HepG2 (cell line): Measurements from ENCODE around the gene EPHX1. TPM values are rescaled to one million over a fixed set of nuclear protein-coding genes. Genes with fewer than 3 reads are reported as not detected.

Source experiments
- ARNT ChIP-seq: fragments of 450-650 bp; IDR thresholded peaks from 2 replicates; pipeline ENCODE4 v1.6.1; 2017
- ERF ChIP-seq: IDR thresholded peaks from 2 replicates; pipeline ENCODE4 v1.6.1; 2018; ENCODE audit warnings: missing biosample characterization, missing genetic modification reagents
- ETS1 ChIP-seq: sonication (generic); formaldehyde crosslinking; IDR thresholded peaks from 2 replicates; pipeline ENCODE4 v1.4.0; 2020; ENCODE audit warnings: missing genetic modification reagents
- HINFP ChIP-seq: sonication (generic); formaldehyde crosslinking; IDR thresholded peaks from 2 replicates; pipeline ENCODE4 v1.4.0; 2020; ENCODE audit warnings: low read depth, mild to moderate bottlenecking, missing genetic modification reagents
- HMG20A ChIP-seq: IDR thresholded peaks from 2 replicates; pipeline ENCODE4 v1.6.1; 2016; ENCODE audit warnings: borderline replicate concordance
- HNRNPLL ChIP-seq: fragments of 200-400 bp; formaldehyde crosslinking; IDR thresholded peaks from 2 replicates; pipeline ENCODE4 v1.6.1; 2017; ENCODE audit warnings: mild to moderate bottlenecking, low read depth, low read length; ENCODE audit not compliant: poor library complexity, severe bottlenecking
- HOXD1 ChIP-seq: sonication (generic); formaldehyde crosslinking; IDR thresholded peaks from 2 replicates; pipeline ENCODE4 v1.5.0; 2020; ENCODE audit warnings: missing genetic modification reagents
- KMT2A ChIP-seq: sonication (generic); formaldehyde crosslinking; IDR thresholded peaks from 2 replicates; pipeline ENCODE4 v1.4.0; 2020; ENCODE audit warnings: missing genetic modification reagents
- MTA1 ChIP-seq: sonication (generic); formaldehyde crosslinking; IDR thresholded peaks from 2 replicates; pipeline ENCODE4 v1.4.0; 2020; ENCODE audit warnings: missing genetic modification reagents, mild to moderate bottlenecking, borderline replicate concordance
- PHF21A ChIP-seq: sonication (generic); formaldehyde crosslinking; IDR thresholded peaks from 2 replicates; pipeline ENCODE4 v1.5.0; 2020; ENCODE audit warnings: mild to moderate bottlenecking, missing genetic modification reagents
- PITX1 ChIP-seq: sonication (generic); formaldehyde crosslinking; IDR thresholded peaks from 2 replicates; pipeline ENCODE4 v1.5.1; 2020; ENCODE audit warnings: mild to moderate bottlenecking, missing genetic modification reagents
- RAD21 ChIP-seq: fragments of 450-650 bp; formaldehyde crosslinking; IDR thresholded peaks from 2 replicates; pipeline ENCODE4 v1.5.0; 2020; ENCODE audit warnings: mild to moderate bottlenecking
- ZBTB42 ChIP-seq: sonication (generic); formaldehyde crosslinking; IDR thresholded peaks from 2 replicates; pipeline ENCODE4 v1.5.0; 2020; ENCODE audit warnings: mild to moderate bottlenecking, missing genetic modification reagents
- ZNF138 ChIP-seq: sonication (generic); formaldehyde crosslinking; IDR thresholded peaks from 2 replicates; pipeline ENCODE4 v1.5.0; 2020; ENCODE audit warnings: mild to moderate bottlenecking, low read depth, missing genetic modification reagents
- ZNF446 ChIP-seq: sonication (generic); formaldehyde crosslinking; IDR thresholded peaks from 2 replicates; pipeline ENCODE4 v1.5.0; 2020; ENCODE audit warnings: mild to moderate bottlenecking, missing genetic modification reagents
- ZNF546 ChIP-seq: sonication (generic); formaldehyde crosslinking; conservative IDR thresholded peaks from 2 replicates; pipeline ENCODE4 v1.8.1; 2023; ENCODE audit warnings: mild to moderate bottlenecking, missing genetic modification reagents
- ZNF557 ChIP-seq: sonication (generic); formaldehyde crosslinking; IDR thresholded peaks from 2 replicates; pipeline ENCODE4 v1.4.0; 2020; ENCODE audit warnings: missing genetic modification reagents
- ZNF605 ChIP-seq: sonication (generic); formaldehyde crosslinking; IDR thresholded peaks from 2 replicates; pipeline ENCODE4 v1.8.0; 2022; ENCODE audit warnings: mild to moderate bottlenecking, missing genetic modification reagents
- ZNF619 ChIP-seq: sonication (generic); formaldehyde crosslinking; IDR thresholded peaks from 2 replicates; pipeline ENCODE4 v1.4.0; 2020; ENCODE audit warnings: mild to moderate bottlenecking, missing genetic modification reagents
- ZNF747 ChIP-seq: sonication (generic); formaldehyde crosslinking; IDR thresholded peaks from 2 replicates; pipeline ENCODE4 v1.8.1; 2023; ENCODE audit warnings: missing genetic modification reagents, mild to moderate bottlenecking, borderline replicate concordance
- polyA plus RNA-seq, 8 experiments: library from polyadenylated mRNA; depleted of rRNA in 3 of 8; stranded (reverse) in 7 of 8; unstranded in 1 of 8; fragments of >200 nt; fragmentation: Illumina TruSeq in 4 of 8; extraction: Trizol in 4 of 8; gene quantifications; 2 replicates each; pipeline versions ENCODE4 v1.2.1 to v1.2.3, GENCODE V29; 2011 to 2016; ENCODE audit warnings: low read depth in 4 of 8, missing spikeins in 1 of 8, mixed read lengths in 1 of 8; ENCODE audit not compliant: insufficient read depth in 1 of 8
- total RNA-seq, 5 experiments: library from RNA; depleted of rRNA; stranded (reverse); fragments of >200 nt; fragmentation: Illumina TruSeq; extraction: Trizol; gene quantifications; 2 replicates each; pipeline ENCODE4 v1.2.3, GENCODE V29; 2016; ENCODE audit warnings: low read depth in 1 of 5
- TF ChIP-seq, protein P1 (sequence below): IDR thresholded peaks from 2 replicates; pipeline ENCODE4 v1.6.1; 2012; ENCODE audit warnings: inconsistent platforms
- TF ChIP-seq, protein P2 (sequence below): sonication (generic); formaldehyde crosslinking; IDR thresholded peaks from 2 replicates; pipeline ENCODE4 v1.5.0; 2020; ENCODE audit warnings: mild to moderate bottlenecking, missing genetic modification reagents
- TF ChIP-seq, protein P3 (sequence below): sonication (generic); formaldehyde crosslinking; IDR thresholded peaks from 2 replicates; pipeline ENCODE4 v1.5.0; 2020; ENCODE audit warnings: missing genetic modification reagents
- TF ChIP-seq, protein P4 (sequence below): sonication (generic); formaldehyde crosslinking; IDR thresholded peaks from 2 replicates; pipeline ENCODE4 v1.5.0; 2020; ENCODE audit warnings: missing genetic modification reagents

Gene EPHX1
- total and polyA plus RNA-seq, 2 of the 13 experiments (the other 11 are each of a cell fraction or from before 2014, with no cell fraction given) = 27.7 to 36.5 TPM

GRCh38 chr1:225809842-225810578, at the start of gene EPHX1 (continued):
- TF ChIP-seq KMT2A (CRISPR knock-in tag) (peak; percentile 33; the same call in 1 of the 2 replicates), ZNF557 (CRISPR knock-in tag) (no peak), ZNF619 (CRISPR knock-in tag) (no peak), RAD21 (CRISPR knock-in tag) (peak; percentile 49), PITX1 (CRISPR knock-in tag) (peak; percentile 25; the same call in 1 of the 2 replicates), ZBTB42 (CRISPR knock-in tag) (no peak), ETS1 (0 out of 2 replicates have a peak, but pooled peaks have one; percentile 15), ZNF605 (0 out of 2 replicates have a peak, but pooled peaks have one; percentile 32), HMG20A (CRISPR knock-in tag) (no peak), ARNT (no peak), HOXD1 (CRISPR knock-in tag) (0 out of 2 replicates have a peak, but pooled peaks have one; percentile 23), ERF (0 out of 2 replicates have a peak, but pooled peaks have one; percentile 23), MTA1 (CRISPR knock-in tag) (0 out of 2 replicates have a peak, but pooled peaks have one; percentile 20), HNRNPLL (peak; percentile 90), ZNF446 (CRISPR knock-in tag) (peak; percentile 62; the same call in 1 of the 2 replicates), PHF21A (0 out of 2 replicates have a peak, but pooled peaks have one; percentile 47), ZNF747 (peak; percentile 41; the same call in 1 of the 2 replicates), HINFP (peak; percentile 29; the same call in 1 of the 2 replicates), ZNF546 (0 out of 2 replicates have a peak, but pooled peaks have one; percentile 25), ZNF138 (CRISPR knock-in tag) (no peak)
- TF ChIP-seq, protein P1, sequence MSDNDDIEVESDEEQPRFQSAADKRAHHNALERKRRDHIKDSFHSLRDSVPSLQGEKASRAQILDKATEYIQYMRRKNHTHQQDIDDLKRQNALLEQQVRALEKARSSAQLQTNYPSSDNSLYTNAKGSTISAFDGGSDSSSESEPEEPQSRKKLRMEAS = peak; percentile 20; the same call in 1 of the 2 replicates
- TF ChIP-seq, protein P2, sequence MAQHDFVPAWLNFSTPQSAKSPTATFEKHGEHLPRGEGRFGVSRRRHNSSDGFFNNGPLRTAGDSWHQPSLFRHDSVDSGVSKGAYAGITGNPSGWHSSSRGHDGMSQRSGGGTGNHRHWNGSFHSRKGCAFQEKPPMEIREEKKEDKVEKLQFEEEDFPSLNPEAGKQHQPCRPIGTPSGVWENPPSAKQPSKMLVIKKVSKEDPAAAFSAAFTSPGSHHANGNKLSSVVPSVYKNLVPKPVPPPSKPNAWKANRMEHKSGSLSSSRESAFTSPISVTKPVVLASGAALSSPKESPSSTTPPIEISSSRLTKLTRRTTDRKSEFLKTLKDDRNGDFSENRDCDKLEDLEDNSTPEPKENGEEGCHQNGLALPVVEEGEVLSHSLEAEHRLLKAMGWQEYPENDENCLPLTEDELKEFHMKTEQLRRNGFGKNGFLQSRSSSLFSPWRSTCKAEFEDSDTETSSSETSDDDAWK (CRISPR knock-in tag) = no peak
- TF ChIP-seq, protein P3, sequence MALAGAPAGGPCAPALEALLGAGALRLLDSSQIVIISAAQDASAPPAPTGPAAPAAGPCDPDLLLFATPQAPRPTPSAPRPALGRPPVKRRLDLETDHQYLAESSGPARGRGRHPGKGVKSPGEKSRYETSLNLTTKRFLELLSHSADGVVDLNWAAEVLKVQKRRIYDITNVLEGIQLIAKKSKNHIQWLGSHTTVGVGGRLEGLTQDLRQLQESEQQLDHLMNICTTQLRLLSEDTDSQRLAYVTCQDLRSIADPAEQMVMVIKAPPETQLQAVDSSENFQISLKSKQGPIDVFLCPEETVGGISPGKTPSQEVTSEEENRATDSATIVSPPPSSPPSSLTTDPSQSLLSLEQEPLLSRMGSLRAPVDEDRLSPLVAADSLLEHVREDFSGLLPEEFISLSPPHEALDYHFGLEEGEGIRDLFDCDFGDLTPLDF (CRISPR knock-in tag) = no peak
- TF ChIP-seq, protein P4, sequence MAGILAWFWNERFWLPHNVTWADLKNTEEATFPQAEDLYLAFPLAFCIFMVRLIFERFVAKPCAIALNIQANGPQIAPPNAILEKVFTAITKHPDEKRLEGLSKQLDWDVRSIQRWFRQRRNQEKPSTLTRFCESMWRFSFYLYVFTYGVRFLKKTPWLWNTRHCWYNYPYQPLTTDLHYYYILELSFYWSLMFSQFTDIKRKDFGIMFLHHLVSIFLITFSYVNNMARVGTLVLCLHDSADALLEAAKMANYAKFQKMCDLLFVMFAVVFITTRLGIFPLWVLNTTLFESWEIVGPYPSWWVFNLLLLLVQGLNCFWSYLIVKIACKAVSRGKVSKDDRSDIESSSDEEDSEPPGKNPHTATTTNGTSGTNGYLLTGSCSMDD (CRISPR knock-in tag) = no peak
